Measurements from ENCODE around the gene DIS3L2. TPM values are rescaled to one million over a fixed set of nuclear protein-coding genes. Genes with fewer than 3 reads are reported as not detected.
"Not testable (repeated sequence)": the region's sequence is repeated elsewhere in the genome, so short reads cannot be mapped to it uniquely, and the experiment has no call there.

DIS3L2 gene
- total RNA-seq, 1 donor from 2014 or later, result 18.6 TPM

DNA sequence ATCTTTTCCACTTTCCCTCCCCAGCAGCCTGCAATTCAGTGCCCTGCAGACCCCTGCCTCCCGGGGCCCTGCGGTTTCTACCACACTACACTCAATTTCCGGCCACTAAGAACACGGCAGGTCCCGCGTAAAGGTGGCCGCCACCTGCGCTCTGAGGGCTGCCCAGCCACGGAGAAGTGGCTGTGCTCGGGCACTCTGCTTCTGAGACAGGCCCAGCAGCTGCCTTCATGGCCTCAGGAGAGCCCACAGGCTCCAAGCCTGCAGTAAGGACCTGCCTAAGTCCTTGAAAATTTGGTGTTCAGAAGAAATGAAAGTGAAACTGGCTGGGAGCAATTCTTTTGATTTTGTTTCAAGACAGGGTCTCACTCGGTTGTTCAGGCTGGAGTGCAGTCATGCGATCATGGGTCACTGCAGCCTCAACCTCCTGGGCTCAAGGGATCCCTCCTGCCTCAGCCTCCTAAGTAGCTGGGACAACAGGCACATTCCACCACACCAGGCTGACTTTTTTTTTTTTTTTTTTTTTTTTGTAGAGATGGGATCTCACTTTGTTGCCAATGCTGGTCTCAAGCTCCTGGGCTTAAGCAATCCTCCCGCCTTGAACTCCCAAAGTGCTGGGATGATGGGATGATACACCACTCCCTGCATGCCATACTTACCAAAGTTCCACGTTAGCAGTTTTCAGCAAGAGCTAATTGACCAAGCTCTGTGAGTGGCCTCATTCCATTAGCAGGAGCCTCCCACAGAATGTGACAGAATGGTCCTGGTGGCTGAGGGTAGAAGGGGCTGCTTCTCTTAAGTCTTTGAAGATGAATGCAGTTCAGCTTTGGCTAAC, 402.5 kb downstream of the DIS3L2 start:
- intact Hi-C loops (cut with DNase I), result no loop called here
- DNase-seq (ENCODE audit: low spot score), result no peak

DNA sequence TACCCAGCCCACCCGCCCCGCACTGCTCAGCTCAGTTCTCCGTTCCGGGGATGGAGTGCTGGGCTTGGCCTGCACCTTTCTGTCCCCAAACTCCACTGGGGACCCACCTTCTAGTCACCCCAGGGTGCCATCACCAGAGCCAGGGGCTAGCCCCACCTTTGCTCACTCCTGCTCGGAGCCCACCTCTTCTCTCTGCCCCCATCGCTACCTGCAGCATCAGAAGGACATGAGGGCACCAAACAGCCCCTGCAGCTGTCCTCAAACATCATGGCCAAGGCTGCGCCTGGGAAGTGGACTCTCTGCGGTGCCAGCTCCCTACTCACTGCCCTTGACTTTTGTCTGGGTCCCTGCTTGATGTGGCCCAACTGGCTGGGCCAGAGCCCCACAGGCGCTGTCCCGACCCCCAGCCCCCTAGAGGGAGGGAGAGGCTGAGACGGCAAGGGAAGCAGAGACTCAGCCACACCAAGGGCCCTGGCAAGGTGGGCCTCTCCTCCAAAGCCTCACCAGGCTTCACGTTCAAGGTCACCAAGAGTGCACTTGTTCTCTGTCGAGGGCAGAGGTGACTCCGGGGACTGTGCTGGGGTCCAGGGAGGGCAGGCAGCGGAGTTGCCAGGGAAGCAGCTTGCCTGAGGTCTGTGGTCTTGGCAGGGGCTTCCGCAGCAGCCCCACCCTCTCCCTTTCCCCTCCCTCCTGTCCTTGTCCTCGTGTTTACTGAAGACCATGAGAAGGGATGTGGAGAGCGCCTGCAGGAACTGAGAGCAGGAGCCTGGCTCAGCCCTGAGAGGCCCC, 403.5 kb downstream of the DIS3L2 start:
- intact Hi-C loops (cut with DNase I); DNase-seq (ENCODE audit: low spot score): not testable (repeated sequence)

DNA sequence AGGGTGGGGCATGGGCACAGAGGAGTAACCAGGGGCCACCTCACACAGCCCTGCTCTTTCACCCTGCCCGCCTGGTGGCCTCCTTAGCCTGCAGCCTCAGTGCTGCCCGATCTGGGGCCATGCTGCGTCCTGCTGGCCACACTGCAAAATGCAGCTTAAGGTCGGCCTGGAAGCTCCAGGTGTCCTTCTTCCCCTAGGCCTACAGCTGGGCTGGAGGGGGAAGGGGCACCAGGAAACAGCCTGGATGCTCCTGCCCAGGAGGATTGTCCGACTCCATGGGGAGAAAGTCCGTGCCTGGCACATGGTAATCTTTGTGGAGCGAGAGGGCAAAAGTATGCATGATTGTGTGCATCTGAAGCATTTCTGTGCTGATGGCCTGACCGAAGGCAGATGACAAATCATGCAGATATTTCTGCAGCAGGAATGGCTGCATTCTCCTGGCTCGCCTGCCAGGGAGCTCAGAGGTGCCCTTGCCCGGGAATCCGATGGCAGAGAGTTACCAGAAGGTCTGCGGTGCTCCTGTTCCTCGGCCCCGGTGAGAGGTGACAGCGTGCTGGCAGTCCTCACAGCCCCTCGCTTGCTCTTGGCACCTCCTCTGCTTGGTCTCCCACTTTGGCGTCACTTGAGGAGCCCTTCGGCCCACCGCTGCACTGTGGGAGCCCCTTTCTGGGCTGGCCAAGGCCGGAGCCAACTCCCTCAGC, 404.3 kb downstream of the DIS3L2 start:
- intact Hi-C loops (cut with DNase I), result no loop called here
- DNase-seq (ENCODE audit: low spot score), result peak; percentile 63

DNA sequence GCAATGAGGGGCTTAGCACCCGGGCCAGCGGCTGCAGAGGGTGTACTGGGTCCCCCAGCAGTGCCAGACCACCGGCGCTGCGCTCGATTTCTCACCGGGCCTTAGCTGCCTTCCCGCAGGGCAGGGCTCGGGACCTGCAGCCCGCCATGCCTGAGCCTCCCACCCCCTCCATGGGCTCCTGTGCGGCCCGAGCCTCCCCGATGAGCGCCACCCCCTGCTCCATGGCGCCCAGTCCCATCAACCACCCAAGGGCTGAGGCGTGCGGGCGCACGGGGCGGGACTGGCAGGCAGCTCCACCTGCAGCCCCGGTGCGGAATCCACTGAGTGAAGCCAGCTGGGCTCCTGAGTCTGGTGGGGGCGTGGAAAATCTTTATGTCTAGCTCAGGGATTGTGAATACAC, 404.9 kb downstream of the DIS3L2 start:
- DNase-seq (ENCODE audit: low spot score), result peak; percentile 54
- intact Hi-C loops (cut with DNase I), result not testable (repeated sequence)

- peak; percentile 29 for DNase-seq (ENCODE audit: low spot score)
- intact Hi-C loops (cut with DNase I), result no loop called here
Measured at GRCh38 chr2:232367016-232367415, 405.5 kb downstream of the DIS3L2 start.

DNA sequence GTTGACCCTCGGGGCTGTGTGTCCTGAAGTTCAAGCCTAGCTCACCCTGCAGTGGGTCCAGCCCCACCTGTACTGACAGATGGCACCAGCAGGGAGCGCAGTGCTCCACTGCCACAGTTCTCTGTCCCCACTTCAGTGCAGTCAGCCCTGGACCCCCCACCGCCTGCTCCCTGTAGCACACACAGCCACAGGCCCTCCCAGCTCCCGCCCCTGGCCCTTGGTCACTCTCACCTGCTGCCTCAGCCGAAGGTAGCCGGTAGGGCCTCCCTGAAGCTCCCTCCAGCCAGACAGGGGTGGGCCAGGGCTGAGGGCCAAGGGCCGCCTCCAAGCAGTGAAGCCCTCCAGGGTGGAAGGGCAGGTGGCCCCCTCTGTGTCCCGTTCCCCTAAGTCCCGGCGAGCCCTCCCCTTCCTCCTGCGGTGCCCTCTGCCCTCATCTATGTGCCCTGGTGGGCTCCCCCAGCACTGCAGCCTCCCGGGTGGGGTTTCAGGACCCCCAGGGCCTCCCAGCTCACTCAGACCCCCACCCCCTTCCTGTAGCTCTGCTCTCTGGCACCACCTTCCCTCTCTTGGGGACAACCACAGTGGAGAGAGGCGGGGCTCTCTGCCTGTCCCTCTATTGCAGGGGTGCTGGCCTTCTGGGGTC, 406.2 kb downstream of the DIS3L2 start:
- intact Hi-C loops (cut with DNase I), result no loop called here

DNA sequence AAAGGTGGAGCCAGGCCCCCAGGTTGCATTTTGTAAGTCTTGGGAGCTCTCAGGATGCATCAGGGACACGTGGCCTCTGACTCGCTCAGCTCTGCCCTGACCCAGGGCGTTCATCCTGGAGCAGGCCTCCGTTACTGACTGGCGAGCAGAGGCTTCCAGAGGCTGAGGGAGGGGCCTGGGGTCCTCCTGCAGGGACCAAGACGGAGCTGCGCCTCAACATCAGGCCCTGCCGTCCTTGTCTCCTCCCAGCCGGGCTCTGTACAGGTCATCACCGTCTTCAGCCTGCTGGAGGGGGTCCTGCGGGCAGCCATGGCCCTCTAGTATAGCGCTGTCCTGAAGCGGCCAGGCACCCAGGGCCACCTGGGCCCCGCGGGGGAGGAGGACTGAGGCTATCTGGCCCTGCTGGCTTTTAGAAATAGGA, 406.8 kb downstream of the DIS3L2 start:
- DNase-seq (ENCODE audit: low spot score), result no peak
- intact Hi-C loops (cut with DNase I), result no loop called here

More for the DNA sequence above, 406.2 kb downstream of the DIS3L2 start:
- DNase-seq (ENCODE audit: low spot score), result no peak

DNA sequence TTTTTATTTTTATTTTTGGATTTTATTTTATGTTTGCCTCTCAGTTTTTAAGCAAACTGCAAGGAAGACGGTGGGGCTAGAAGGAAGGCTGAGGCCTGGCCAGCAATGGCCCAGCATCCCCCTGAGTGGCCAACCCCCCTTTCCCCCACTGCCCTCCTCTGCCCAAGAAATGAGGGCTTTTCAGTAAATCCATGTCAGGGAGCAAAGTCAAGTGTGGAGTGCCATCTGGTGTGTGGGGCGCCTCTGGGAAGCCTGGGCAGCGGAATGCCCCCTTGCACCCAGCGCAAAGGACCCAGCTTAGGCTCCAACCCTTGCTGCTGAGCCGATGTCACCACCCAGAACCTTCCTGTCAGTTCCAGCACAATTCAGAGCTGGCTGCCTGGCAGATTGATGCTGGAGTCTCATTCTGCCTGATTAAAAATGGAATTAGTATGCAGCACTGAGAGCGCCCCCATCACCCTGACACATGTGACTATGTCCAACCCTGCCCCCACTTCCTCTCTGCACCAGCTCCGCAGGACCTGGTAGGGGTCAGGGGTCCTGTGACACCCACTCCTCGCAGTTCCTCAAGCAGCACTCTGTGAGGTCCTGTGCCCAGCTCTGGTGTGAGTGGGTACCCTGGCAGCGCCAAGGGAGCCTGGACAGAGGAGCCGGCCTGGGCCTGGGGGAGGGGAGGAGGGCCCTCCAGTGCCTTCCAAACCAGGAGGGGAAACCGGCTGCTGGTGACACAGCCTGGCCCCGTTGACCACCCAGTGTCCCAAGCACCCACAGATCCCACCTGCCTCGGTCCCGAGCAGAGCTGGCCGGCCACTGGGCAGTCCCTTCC, 407.8 kb downstream of the DIS3L2 start:
- intact Hi-C loops (cut with DNase I), result no loop called here
- no peak for DNase-seq (ENCODE audit: low spot score)

DNA sequence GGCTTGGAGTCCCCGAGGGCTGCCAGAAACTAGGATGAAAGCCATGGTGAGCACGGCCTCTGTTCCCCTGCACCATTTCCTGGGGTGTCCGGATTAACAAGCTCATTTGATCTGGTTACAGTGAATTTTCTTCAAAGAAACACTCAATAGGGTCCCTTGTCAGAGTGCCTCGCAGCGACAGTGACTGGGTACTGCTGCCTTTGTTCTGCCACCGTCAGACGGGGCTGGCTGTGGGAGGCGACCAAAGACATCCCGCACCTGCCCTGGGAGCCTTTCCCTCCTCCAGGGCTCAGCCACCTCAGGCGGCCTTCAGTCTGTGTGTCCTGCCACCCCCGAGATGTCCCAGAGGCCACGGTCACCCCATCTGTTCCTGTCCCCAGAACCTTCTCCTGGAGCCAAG, 408.5 kb downstream of the DIS3L2 start:
- DNase-seq (ENCODE audit: low spot score); intact Hi-C loops (cut with DNase I): not testable (repeated sequence)

DNA sequence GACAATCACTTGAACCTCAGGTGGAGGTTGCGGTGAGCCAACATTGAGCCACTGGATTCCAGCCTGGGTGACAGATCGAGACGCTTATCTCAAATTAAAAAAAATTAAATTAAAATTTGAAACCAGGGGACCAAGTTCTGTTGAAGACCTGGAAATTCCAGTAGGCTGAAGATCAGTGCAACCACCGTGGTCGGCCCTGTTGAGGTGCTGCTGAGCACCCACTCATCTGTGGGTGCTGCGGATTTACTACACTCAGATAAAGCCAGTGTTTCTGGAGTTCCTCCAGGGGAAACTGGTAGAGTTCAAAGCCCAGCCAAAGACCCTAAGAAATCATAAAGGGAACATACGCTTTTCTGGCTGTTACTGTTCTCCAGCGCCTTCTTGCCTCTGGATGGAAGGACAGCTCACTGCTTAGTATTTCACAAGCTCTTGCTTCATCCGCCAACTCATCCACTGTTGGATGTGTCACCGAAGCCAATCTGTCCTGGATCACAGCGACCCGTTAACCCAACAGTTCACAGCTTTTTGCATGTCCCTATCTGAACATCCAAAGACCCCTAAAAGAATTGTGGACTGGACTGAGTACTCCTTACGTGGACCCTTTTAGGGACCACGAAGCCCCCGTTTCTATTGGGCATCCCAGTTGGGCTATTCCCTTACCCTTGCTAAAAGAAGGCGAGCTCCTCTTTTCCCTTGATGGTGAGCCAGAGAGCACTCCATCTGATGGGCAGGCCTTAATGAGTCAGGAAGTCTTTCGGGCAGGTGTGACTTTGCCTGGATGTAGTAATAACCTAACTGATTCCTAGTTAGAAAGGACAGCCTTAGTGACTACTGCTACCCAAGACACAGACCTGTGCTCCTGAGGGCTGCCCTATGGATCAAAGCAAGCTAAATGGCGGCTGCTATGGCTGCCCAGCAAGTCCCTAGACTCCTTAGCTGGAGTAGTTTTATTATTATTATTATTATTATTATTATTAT, 411.0 kb downstream of the DIS3L2 start:
- DNase-seq (ENCODE audit: low spot score), result peak; percentile 46
- intact Hi-C loops (cut with DNase I), result no loop called here

DNA sequence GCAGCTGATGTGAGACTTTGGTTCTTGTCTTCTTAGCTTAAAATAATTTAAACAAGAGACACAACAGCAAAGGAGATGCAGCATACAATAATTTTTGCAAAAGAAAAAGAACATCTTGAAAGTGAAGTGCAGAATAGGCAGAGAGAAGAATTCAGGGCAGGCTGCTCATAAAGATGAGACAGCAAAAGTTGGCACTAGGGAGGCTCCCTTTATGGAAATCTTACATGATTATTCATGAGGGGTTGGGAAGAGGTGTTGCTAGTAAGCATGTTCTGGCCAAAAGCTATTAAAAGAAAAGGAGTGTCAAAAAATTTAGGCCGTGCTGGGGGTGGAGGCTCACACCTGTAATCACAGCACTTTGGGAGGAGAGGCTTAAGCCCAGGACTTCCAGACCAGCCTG, 412.8 kb downstream of the DIS3L2 start:
- no peak for DNase-seq (ENCODE audit: low spot score)
- intact Hi-C loops (cut with DNase I), result no loop called here

GRCh38 chr2:232375164-232375563, 413.7 kb downstream of the DIS3L2 start:
- DNase-seq (ENCODE audit: low spot score), result peak; percentile 19
- intact Hi-C loops (cut with DNase I), result no loop called here

- intact Hi-C loops (cut with DNase I), result no loop called here
- peak; percentile 19 for DNase-seq (ENCODE audit: low spot score)
Measured at GRCh38 chr2:232376260-232376659, 414.7 kb downstream of the DIS3L2 start.

DNA sequence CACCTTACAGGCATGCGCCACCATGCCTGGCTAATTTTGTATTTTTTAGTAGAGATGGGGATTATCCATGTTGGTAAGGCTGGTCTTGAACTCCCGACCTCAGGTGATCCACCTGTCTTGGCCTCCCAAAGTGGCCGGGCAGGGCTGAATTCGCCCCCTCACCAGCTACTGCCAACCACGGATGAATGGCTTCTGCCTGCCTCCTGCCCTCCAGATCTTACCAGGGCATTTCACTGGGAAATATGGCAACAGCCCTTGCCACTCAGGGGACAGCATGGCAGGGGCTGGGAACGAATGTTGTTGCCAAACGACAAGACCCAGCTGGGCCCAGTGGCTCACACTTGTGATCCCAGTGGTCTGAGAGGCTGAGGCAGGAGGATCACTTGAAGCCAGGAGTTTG, 415.2 kb downstream of the DIS3L2 start:
- intact Hi-C loops (cut with DNase I), result no loop called here

DNA sequence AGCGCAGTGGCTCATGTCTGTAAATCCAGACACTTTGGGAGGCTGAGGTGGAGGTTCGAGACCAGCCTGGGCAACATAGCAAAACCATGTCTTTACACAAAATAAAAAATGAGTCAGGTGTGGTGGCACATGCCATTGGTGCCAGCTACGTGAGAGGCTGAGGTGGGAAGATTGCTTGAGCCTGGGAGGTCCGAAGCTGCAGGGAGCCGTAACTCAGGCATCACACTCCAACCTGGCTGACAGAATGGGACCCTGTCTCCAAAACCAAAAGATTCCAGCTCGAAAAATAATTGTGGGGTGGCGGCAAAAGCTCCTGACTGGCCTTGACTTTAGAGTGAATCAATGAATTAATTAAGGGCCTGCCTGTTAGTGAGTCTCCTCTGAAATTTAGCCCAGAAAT, 415.8 kb downstream of the DIS3L2 start:
- intact Hi-C loops (cut with DNase I), result no loop called here
- peak; percentile 26 for DNase-seq (ENCODE audit: low spot score)

More for the DNA sequence above, 415.2 kb downstream of the DIS3L2 start:
- DNase-seq (ENCODE audit: low spot score), result peak; percentile 26

DNA sequence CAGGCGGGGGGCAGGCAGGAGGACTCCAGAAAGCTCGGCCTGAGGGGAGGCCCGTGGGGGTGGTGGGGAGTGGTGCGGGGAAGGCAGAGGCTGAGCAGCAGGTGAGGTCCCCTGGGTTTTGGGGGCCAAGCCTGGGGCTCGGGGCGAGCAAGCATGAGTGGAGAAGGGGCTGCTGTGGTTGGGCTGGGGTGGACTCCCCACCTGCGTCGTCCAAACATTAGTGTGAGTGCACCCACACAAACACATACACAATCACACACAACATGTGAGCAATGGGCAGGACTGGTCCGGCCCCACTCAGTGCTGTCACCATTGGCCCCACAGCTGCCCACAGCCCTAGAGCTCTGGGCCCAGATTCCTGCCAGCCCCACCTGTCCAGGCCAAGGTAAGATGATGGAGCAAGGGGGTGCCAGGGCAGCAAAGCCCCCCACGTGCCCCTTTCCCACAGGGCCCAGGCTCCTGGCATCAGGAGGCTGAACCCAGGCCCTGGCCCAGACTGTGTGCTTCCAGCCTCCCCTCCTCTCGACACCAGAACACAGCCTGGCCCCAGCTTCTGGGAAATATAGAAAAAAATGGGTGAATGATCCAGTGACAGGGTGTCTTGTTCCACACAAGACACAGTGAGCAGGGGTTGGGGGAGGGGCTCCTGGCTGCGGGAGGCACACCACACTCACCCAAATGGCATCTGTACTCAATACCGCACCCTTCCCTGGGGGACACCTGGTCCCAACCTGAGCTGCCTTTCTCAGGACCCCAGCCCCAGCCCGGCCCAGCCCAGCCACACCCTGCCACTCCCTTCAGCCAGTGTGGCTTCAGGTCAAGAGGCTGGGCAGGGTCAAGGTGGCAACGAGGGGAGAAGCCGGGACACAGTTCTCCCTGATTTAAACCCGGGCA, 416.6 kb downstream of the DIS3L2 start:
- intact Hi-C loops (cut with DNase I), result no loop called here
- DNase-seq (ENCODE audit: low spot score), result peak; percentile 67

- DNase-seq (ENCODE audit: low spot score), result peak; percentile 68
- intact Hi-C loops (cut with DNase I), result not testable (repeated sequence)
Measured at GRCh38 chr2:232378735-232379151, 417.2 kb downstream of the DIS3L2 start, which contains the start of gene ALPP. TSS of gene ALPP (plus strand) at chr2:232378751. CDS start at chr2:232378803, 52 bp downstream.

All from cardiac septum (tissue), 1 donor.